ENCODE data around the gene ALDOB.

The ALDOB gene

GRCh38 chr9:101381833-101382342 lies 53.7 kb downstream of the ALDOB start:
- FAIRE-seq = no peak

- FAIRE-seq = no peak
Measured at GRCh38 chr9:101381118-101381517, 54.5 kb downstream of the ALDOB start.

- no peak for FAIRE-seq
Measured at GRCh38 chr9:101380295-101380694, 55.3 kb downstream of the ALDOB start.

- FAIRE-seq = no peak
Measured at GRCh38 chr9:101376111-101376848, 59.3 kb downstream of the ALDOB start.

- FAIRE-seq = no peak
Measured at GRCh38 chr9:101375546-101375945, 60.0 kb downstream of the ALDOB start.

GRCh38 chr9:101372327-101373118 lies 63.1 kb downstream of the ALDOB start:
- FAIRE-seq = no peak

GRCh38 chr9:101371813-101372212 lies 63.8 kb downstream of the ALDOB start:
- FAIRE-seq = no peak

Measured in A204.1 (cell line).